SJCRH30 (cell line): Measurements from ENCODE around the gene MICAL1. TPM values are rescaled to one million over a fixed set of nuclear protein-coding genes. Genes with fewer than 3 reads are reported as not detected.
A peak's percentile ranks its signal among the peaks of the same experiment; 100 is the strongest.
"Not testable (repeated sequence)": the region's sequence is repeated elsewhere in the genome, so short reads cannot be mapped to it uniquely, and the experiment has no call there.

Experiments
- DNase-seq, 2 experiments: peaks; one replicate each; pipeline ENCODE4 v3.0.0-alpha.2; 2015 to 2020
- H3K27ac ChIP-seq: fragments of 250-450 bp; sonication (Bioruptor Pico); 2 replicates; pipeline ENCODE4 v1.5.1; 2020; ENCODE audit warnings: mild to moderate bottlenecking, moderate library complexity
- H3K27me3 ChIP-seq: fragments of 250-450 bp; sonication (Bioruptor Pico); 2 replicates; pipeline ENCODE4 v1.5.1; 2020; ENCODE audit warnings: mild to moderate bottlenecking, moderate library complexity
- H3K36me3 ChIP-seq: fragments of 250-450 bp; sonication (Bioruptor Pico); 2 replicates; pipeline ENCODE4 v1.5.1; 2020; ENCODE audit warnings: mild to moderate bottlenecking, moderate library complexity
- H3K4me1 ChIP-seq: fragments of 250-450 bp; sonication (Bioruptor Pico); 2 replicates; pipeline ENCODE4 v1.5.1; 2020; ENCODE audit warnings: mild to moderate bottlenecking, moderate library complexity
- H3K4me3 ChIP-seq: fragments of 250-450 bp; sonication (Bioruptor Pico); 2 replicates; pipeline ENCODE4 v1.5.1; 2020; ENCODE audit warnings: mild to moderate bottlenecking, moderate library complexity
- H3K9me3 ChIP-seq: fragments of 250-450 bp; sonication (Bioruptor Pico); replicated peaks from 2 replicates; pipeline ENCODE4 v1.5.1; 2020; ENCODE audit warnings: mild to moderate bottlenecking, moderate library complexity
- total RNA-seq: library from RNA; depleted of rRNA; stranded (reverse); fragments of >200 nt; shearing (Covaris generic); gene quantifications from 2 replicates; pipeline ENCODE4 v1.2.3, GENCODE V29; 2014

The MICAL1 gene
- total RNA-seq, 1 experiment from 2014 or later: 27.2 TPM

DNA sequence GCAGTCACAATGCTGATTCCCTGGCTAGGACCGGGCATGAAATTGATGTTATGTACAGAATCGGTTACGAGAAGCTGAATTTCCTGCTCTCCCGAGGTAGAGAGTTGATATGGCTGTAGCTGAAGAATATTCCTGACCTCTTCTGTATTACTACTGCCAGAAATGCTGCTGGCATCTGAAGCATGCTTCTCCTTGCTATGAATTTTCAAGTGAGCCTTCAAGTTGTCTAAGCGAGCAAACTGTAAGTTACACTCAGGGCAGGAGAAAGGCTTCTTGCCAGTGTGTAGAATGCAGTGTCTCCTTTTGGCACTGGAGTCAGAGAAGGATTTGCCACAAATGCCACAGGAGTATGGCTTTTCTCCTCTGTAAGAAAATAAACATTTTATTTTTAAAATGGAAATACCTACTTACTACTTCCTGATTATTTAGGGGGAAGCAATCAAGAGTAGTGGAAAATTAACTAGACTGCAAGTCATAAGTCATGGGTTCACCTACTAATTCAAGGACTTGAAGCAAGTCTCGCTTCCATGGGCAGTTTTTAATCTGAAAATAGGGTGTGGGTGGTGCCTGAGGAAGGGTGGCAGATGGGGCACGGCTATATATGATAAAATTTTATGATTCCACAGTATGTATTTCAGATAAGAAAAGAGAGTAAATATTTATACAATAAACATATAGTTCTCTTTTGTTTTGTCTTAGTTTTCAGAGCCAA lies 10.8 kb upstream of the MICAL1 start:
- no peaks in the 10 kb centered on the region for H3K9me3 ChIP-seq
- H3K27ac ChIP-seq: no peak overlapping the region
- DNase-seq: no peak
- 0 out of 2 replicates have a peak, but pooled peaks cover 3% of the 10 kb centered on the region for H3K27me3 ChIP-seq
- H3K36me3 ChIP-seq: peaks cover 66% of the 10 kb centered on the region
- H3K4me1 ChIP-seq: no peaks in the 10 kb centered on the region
- H3K4me3 ChIP-seq: no peak overlapping the region

DNA sequence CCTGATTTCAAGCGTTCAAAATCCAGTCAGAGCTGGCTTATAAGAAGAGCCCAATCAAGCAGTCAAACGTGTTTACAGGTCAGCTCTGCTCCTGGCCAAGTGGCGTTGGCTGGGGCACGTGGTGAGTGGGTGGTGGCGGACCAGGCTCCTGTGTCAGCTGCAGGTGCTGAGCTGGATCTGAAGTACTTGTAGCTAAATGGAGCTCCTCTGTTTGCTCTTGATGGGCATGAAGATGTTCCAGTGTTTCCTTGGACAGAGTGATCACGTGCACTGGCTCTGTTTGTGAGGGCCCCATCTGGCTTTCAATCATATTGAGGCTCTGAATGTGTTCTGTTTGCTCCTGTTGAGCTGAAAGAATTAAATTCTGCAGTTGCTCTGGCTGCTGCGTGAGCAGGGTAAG lies 10.2 kb upstream of the MICAL1 start:
- H3K27ac ChIP-seq: no peak overlapping the region
- H3K36me3 ChIP-seq: peaks cover 68% of the 10 kb centered on the region
- no peak overlapping the region for H3K4me3 ChIP-seq
- H3K9me3 ChIP-seq: no peaks in the 10 kb centered on the region
- 0 out of 2 replicates have a peak, but pooled peaks cover 3% of the 10 kb centered on the region for H3K27me3 ChIP-seq
- H3K4me1 ChIP-seq: no peaks in the 10 kb centered on the region
- no peak for DNase-seq

GRCh38 chr6:109461733-109462526 lies 6.4 kb upstream of the MICAL1 start:
- Histone ChIP-seq H3K27me3 (0 out of 2 replicates have a peak, but pooled peaks cover 3% of the 10 kb centered on the region), H3K9me3 (no peaks in the 10 kb centered on the region), H3K27ac (no peak overlapping the region), H3K4me3 (no peak overlapping the region), H3K4me1 (no peaks in the 10 kb centered on the region), H3K36me3 (peaks cover 54% of the 10 kb centered on the region)
- DNase-seq: no peak

DNA sequence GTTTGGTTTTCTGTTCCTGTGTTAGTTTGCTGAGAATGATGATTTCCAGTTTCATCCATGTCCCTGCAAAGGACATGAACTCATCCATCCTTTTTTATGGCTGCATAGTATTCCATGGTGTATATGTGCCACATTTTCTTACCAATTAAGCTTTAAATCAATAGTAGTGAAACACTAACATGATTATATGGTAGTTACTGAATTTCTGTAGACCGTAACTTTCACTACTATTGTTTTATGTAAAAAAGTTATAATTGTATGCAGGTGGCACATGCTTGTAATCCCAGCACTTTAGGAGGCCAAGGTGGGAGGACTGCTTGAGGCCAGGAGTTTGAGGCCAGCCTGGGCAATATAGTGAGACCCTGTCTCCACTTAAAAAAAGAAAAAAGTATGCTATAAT lies 5.6 kb upstream of the MICAL1 start:
- not testable (repeated sequence) for H3K4me1 ChIP-seq, DNase-seq, H3K4me3 ChIP-seq, H3K9me3 ChIP-seq, H3K27me3 ChIP-seq, H3K27ac ChIP-seq
- H3K36me3 ChIP-seq: peaks cover 47% of the 10 kb centered on the region

GRCh38 chr6:109460161-109460829 lies 4.7 kb upstream of the MICAL1 start:
- H3K4me3 ChIP-seq: no peak overlapping the region
- DNase-seq: no peak
- 0 out of 2 replicates have a peak, but pooled peaks cover 5% of the 10 kb centered on the region for H3K4me1 ChIP-seq
- H3K9me3 ChIP-seq: no peaks in the 10 kb centered on the region
- H3K36me3 ChIP-seq: peaks cover 38% of the 10 kb centered on the region
- 0 out of 2 replicates have a peak, but pooled peaks cover 3% of the 10 kb centered on the region for H3K27me3 ChIP-seq
- H3K27ac ChIP-seq: no peak overlapping the region

- Histone ChIP-seq H3K36me3 (peaks cover 24% of the 10 kb centered on the region), H3K4me1 (peaks cover 6% of the 10 kb centered on the region; the same call in 1 of the 2 replicates), H3K9me3 (no peaks in the 10 kb centered on the region), H3K4me3 (no peak overlapping the region), H3K27me3 (0 out of 2 replicates have a peak, but pooled peaks cover 2% of the 10 kb centered on the region), H3K27ac (no peak overlapping the region)
- DNase-seq: no peak
Measured at GRCh38 chr6:109458774-109459531, 3.4 kb upstream of the MICAL1 start.

DNA sequence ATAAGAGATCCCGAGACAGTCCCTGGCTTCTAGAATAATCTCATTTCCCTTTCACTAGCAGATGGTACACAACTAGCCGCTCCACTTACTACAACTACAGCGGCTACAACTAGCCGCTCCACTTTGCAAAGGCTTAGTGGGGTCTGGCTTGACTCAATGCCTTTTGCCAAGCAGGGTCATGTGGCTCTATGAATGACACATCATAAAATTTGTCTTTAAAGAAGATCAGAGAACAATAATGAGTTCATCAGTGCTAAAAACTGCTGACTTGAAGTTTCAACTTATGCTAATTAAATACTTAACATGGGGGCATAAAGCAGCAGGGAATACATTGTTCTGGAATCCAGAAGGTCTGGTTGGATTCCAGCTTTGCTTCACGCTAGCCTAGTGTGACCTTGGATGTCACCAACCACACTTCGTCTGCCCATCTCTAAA lies 2.0 kb upstream of the MICAL1 start:
- no peak overlapping the region for H3K4me3 ChIP-seq
- H3K36me3 ChIP-seq: peaks cover 14% of the 10 kb centered on the region
- H3K9me3 ChIP-seq: no peaks in the 10 kb centered on the region
- no peaks in the 10 kb centered on the region for H3K27me3 ChIP-seq
- no peak overlapping the region for H3K27ac ChIP-seq
- DNase-seq: no peak
- H3K4me1 ChIP-seq: peaks cover 15% of the 10 kb centered on the region; the same call in 1 of the 2 replicates

- H3K27ac ChIP-seq: no peak overlapping the region; the same call in 1 of the 2 replicates
- H3K9me3 ChIP-seq: no peaks in the 10 kb centered on the region
- H3K27me3 ChIP-seq: no peaks in the 10 kb centered on the region
- H3K4me1 ChIP-seq: peaks cover 15% of the 10 kb centered on the region; the same call in 1 of the 2 replicates
- peaks cover 9% of the 10 kb centered on the region for H3K36me3 ChIP-seq
- peak overlapping the region; percentile 99; the same call in 1 of the 2 replicates for H3K4me3 ChIP-seq
- DNase-seq: no peak
Measured at GRCh38 chr6:109456710-109457561, 1.4 kb upstream of the MICAL1 start.

DNA sequence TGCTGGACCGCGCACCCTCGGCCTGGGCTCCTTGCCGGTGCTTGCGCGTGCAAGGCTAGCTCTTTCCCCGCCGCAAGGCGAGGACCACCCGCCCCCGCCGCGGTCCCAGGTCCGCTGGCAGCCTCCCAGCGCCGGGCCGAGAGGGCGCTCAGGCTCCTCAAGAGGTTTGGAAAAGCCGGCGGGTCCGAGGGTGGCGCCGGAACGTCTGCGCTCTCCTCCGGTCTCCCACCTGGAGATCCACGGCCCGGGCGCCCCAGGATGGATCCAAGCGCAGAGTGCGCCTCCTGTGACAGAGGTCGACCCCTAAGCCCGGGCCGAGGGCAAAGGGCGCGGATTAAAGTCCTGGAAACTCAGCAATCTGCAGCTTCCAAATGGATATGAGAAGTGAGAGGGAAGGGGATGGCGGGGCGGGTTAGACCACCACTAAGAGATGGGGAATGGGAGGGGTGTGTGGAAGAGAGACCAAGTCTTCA lies 575 bp upstream of the MICAL1 start:
- Histone ChIP-seq H3K4me1 (peaks cover 15% of the 10 kb centered on the region; the same call in 1 of the 2 replicates), H3K36me3 (peaks cover 1% of the 10 kb centered on the region), H3K4me3 (peak overlapping the region; percentile 99), H3K9me3 (no peaks in the 10 kb centered on the region), H3K27ac (peak overlapping the region; percentile 60), H3K27me3 (no peaks in the 10 kb centered on the region)
- DNase-seq: no peak

DNA sequence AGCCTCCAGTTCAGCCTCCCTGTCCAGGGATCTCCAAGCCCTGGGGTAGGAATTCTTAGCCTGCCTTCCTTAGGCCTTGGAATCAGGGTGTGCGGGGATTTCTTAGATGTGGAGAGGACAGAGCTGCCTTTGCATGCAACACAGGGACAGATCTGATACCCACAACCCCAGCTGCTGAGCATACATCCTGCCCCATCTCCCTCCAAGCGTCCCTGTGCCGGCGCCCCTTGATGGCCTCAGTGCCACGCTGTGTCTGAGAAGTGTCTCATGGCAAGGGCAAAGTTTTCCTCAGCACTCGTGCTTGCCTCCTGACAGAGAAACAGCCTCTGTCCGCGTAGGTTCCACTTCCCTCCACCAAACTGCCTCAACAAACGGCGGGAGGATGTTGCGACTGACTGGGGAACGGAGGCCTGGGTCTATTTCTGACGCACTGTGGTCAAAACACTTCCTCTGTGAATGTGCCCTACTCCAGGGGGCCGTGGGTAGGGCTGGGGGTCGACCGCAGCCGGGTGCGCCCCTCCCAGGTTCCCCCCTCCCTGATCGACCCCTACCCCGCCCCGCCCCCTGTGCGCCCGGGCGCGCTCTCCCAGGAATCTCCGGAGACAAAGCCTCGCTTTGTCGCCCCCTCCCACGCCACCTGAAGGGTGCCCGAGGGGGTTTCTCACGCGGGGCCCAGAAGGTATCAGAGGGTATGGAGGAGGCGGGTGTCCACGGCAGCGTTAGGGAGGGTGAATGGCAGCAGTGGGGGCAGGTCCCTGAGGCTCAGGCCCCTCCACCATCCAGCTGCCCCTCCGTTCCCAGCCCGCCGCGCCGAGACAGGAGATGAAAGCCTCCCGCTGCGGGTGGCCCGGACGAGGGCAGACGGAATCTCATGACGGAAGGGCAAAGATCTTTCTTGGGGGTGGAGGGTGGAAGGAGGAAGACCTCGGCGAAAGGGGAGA lies 806 bp downstream of the MICAL1 start:
- Histone ChIP-seq H3K4me3 (peak overlapping the region; percentile 99), H3K27ac (peak overlapping the region; percentile 77), H3K27me3 (no peaks in the 10 kb centered on the region), H3K4me1 (peaks cover 15% of the 10 kb centered on the region; the same call in 1 of the 2 replicates), H3K36me3 (peaks cover 2% of the 10 kb centered on the region; the same call in 1 of the 2 replicates), H3K9me3 (no peaks in the 10 kb centered on the region)
- DNase-seq: peak in 1 of 2 experiments; percentile 40

- peaks cover 15% of the 10 kb centered on the region; the same call in 1 of the 2 replicates for H3K4me1 ChIP-seq
- peak overlapping the region; percentile 77 for H3K27ac ChIP-seq
- peak; percentile 91 to 93 for DNase-seq
- H3K9me3 ChIP-seq: no peaks in the 10 kb centered on the region
- no peaks in the 10 kb centered on the region for H3K27me3 ChIP-seq
- H3K4me3 ChIP-seq: peak overlapping the region; percentile 99
- peaks cover 2% of the 10 kb centered on the region; the same call in 1 of the 2 replicates for H3K36me3 ChIP-seq
Measured at GRCh38 chr6:109453594-109454495, 1.7 kb downstream of the MICAL1 start.
